H1 (cell line): Measurements from ENCODE around the gene CCL24. TPM values are rescaled to one million over a fixed set of nuclear protein-coding genes. Genes with fewer than 3 reads are reported as not detected.

Source experiments
- CTCF ChIA-PET: fragments of 300-600 bp; sonication (Branson Sonifier 250); formaldehyde crosslinking; loops from one replicate; lab custom pipeline; 2021; ENCODE audit not compliant: partially characterized antibody; lab: Charles Lee
- POLR2A ChIA-PET: fragments of 300-600 bp; sonication (Branson Sonifier 250); formaldehyde crosslinking; loops from one replicate; lab custom pipeline; 2021; ENCODE audit warnings: inconsistent platforms; ENCODE audit not compliant: partially characterized antibody; lab: Charles Lee
- DNase-seq, 2 experiments: peaks; one replicate each; pipeline versions ENCODE4 v3.0.0 to v3.0.0-alpha.2; 2010 to 2022; ENCODE audit warnings: low spot score in 2 of 2, low read depth in 1 of 2, mixed read lengths in 1 of 2
- FAIRE-seq: peaks from 2 replicates; lab custom pipeline; 2011; peaks lifted over from hg19 to GRCh38; lab: Jason Lieb, UNC
- H2AFZ ChIP-seq: 2 replicates; pipeline ENCODE4 v1.8.1; 2012; ENCODE audit warnings: low read length, inconsistent platforms
- H2AK5ac ChIP-seq: 2 replicates; pipeline ENCODE4 v1.6.1; 2013; ENCODE audit warnings: low read depth, low read length
- H2BK120ac ChIP-seq: replicated peaks from 2 replicates; pipeline ENCODE3; 2013; ENCODE audit warnings: low read depth, low read length, inconsistent platforms
- H2BK12ac ChIP-seq: 2 replicates; pipeline ENCODE4 v1.6.1; 2013; ENCODE audit warnings: low read depth, low read length
- H2BK15ac ChIP-seq: 2 replicates; pipeline ENCODE4 v1.6.1; 2013; ENCODE audit warnings: low read length
- H2BK20ac ChIP-seq: 2 replicates; pipeline ENCODE4 v1.6.1; 2013; ENCODE audit warnings: low read length
- H2BK5ac ChIP-seq: 2 replicates; pipeline ENCODE4 v1.6.1; 2013; ENCODE audit warnings: low read depth, low read length
- H3K14ac ChIP-seq: 2 replicates; pipeline ENCODE4 v1.6.1; 2013; ENCODE audit warnings: inconsistent platforms; ENCODE audit not compliant: insufficient read length
- H3K18ac ChIP-seq: 2 replicates; pipeline ENCODE4 v1.6.1; 2013; ENCODE audit warnings: low read length; ENCODE audit errors: extremely low read depth
- H3K23ac ChIP-seq: 2 replicates; pipeline ENCODE4 v1.6.1; 2013; ENCODE audit warnings: inconsistent platforms; ENCODE audit not compliant: insufficient read length
- H3K23me2 ChIP-seq: 2 replicates; pipeline ENCODE4 v1.6.1; 2013; ENCODE audit warnings: low read depth, low read length
- H3K27ac ChIP-seq: 2 replicates; pipeline ENCODE4 v1.6.1; 2011; ENCODE audit warnings: low read depth, low read length, inconsistent platforms
- H3K27me3 ChIP-seq, 4 experiments: replicated peaks in 1 of 4; 1 replicate in 1 of 4; 2 replicates in 3 of 4; pipeline versions ENCODE4 v1.6.1 to v1.8.1; 2011 to 2013; ENCODE audit warnings: low read length in 3 of 4, mild to moderate bottlenecking in 3 of 4, inconsistent platforms in 2 of 4, mixed read lengths in 2 of 4, moderate library complexity in 1 of 4; ENCODE audit not compliant: control insufficient read depth in 3 of 4, insufficient read depth in 3 of 4; ENCODE audit errors: extremely low read depth in 1 of 4
- H3K36me3 ChIP-seq, 4 experiments: 2 replicates each; pipeline versions ENCODE4 v1.6.1 to v1.8.1; 2011 to 2013; ENCODE audit warnings: mild to moderate bottlenecking in 4 of 4, low read length in 3 of 4, moderate library complexity in 2 of 4, control low read depth in 1 of 4, inconsistent platforms in 1 of 4; ENCODE audit not compliant: insufficient read depth in 4 of 4, control insufficient read depth in 2 of 4
- H3K4ac ChIP-seq: replicated peaks from 2 replicates; pipeline ENCODE3; 2013; ENCODE audit warnings: low read length, low read depth, mixed read lengths, inconsistent platforms; ENCODE audit not compliant: insufficient read length
- H3K4me1 ChIP-seq, 4 experiments: replicated peaks in 1 of 4; 1 replicate in 1 of 4; 2 replicates in 3 of 4; pipeline versions ENCODE4 v1.6.1 to v1.8.1; 2011 to 2013; ENCODE audit warnings: low read length in 3 of 4, inconsistent platforms in 2 of 4, mixed read lengths in 1 of 4; ENCODE audit not compliant: insufficient read depth in 4 of 4, control insufficient read depth in 3 of 4
- H3K4me2 ChIP-seq, 2 experiments: 2 replicates each; pipeline versions ENCODE4 v1.6.1 to v1.8.1; 2011 to 2013; ENCODE audit warnings: low read depth in 2 of 2, low read length in 2 of 2, control low read depth in 1 of 2, inconsistent platforms in 1 of 2, mild to moderate bottlenecking in 1 of 2; ENCODE audit not compliant: insufficient read depth in 1 of 2
- H3K4me3 ChIP-seq, 4 experiments: fragments of 200-600, 300-600 bp in 1 of 4; sonication (generic), shearing (Covaris generic), sonication (Bioruptor Twin) in 1 of 4; 2 replicates each; pipeline versions ENCODE4 v1.5.1 to v1.8.1; 2011 to 2016; ENCODE audit warnings: low read length in 4 of 4, low read depth in 3 of 4, control low read depth in 2 of 4, inconsistent platforms in 2 of 4, mild to moderate bottlenecking in 2 of 4, mixed read lengths in 1 of 4, moderate library complexity in 1 of 4; ENCODE audit not compliant: insufficient read depth in 2 of 4; ENCODE audit errors: extremely low read depth in 1 of 4
- H3K56ac ChIP-seq: replicated peaks from 2 replicates; pipeline ENCODE3; 2013; ENCODE audit warnings: low read depth, mild to moderate bottlenecking, mixed read lengths, low read length, inconsistent platforms; ENCODE audit not compliant: insufficient read length
- H3K79me1 ChIP-seq: 2 replicates; pipeline ENCODE4 v1.6.1; 2013; ENCODE audit warnings: low read depth, low read length, control low read depth
- H3K79me2 ChIP-seq, 2 experiments: 2 replicates each; pipeline versions ENCODE4 v1.6.1 to v1.8.1; 2012 to 2013; ENCODE audit warnings: low read length in 2 of 2, mild to moderate bottlenecking in 2 of 2, inconsistent platforms in 1 of 2; ENCODE audit not compliant: insufficient read depth in 2 of 2, control insufficient read depth in 1 of 2
- H3K9ac ChIP-seq, 4 experiments: replicated peaks in 1 of 4; 1 replicate in 1 of 4; 2 replicates in 3 of 4; pipeline versions ENCODE4 v1.6.1 to v1.8.1; 2011 to 2013; ENCODE audit warnings: low read depth in 3 of 4, low read length in 3 of 4, control low read depth in 2 of 4, mild to moderate bottlenecking in 2 of 4, moderate library complexity in 2 of 4, inconsistent platforms in 1 of 4; ENCODE audit errors: extremely low read depth in 1 of 4
- H3K9me3 ChIP-seq, 2 experiments: 2 replicates each; pipeline versions ENCODE4 v1.6.1 to v1.8.1; 2012 to 2013; ENCODE audit warnings: mild to moderate bottlenecking in 2 of 2, moderate library complexity in 2 of 2, control low read depth in 1 of 2, inconsistent platforms in 1 of 2, low read depth in 1 of 2, low read length in 1 of 2, mixed read lengths in 1 of 2; ENCODE audit not compliant: insufficient read depth in 2 of 2
- H4K20me1 ChIP-seq, 2 experiments: replicated peaks in 1 of 2; 2 replicates each; pipeline versions ENCODE3 to v1.8.1; 2011 to 2013; ENCODE audit warnings: inconsistent platforms in 2 of 2, low read length in 2 of 2, mild to moderate bottlenecking in 1 of 2; ENCODE audit not compliant: insufficient read depth in 2 of 2, control insufficient read depth in 1 of 2
- H4K5ac ChIP-seq: 2 replicates; pipeline ENCODE4 v1.6.1; 2013; ENCODE audit warnings: low read length, low read depth, mixed read lengths, inconsistent platforms; ENCODE audit not compliant: insufficient read length
- H4K8ac ChIP-seq: 2 replicates; pipeline ENCODE4 v1.8.0; 2013; ENCODE audit warnings: mild to moderate bottlenecking, moderate library complexity, low read length, inconsistent platforms; ENCODE audit not compliant: insufficient read depth; ENCODE audit errors: extremely low read depth
- H4K91ac ChIP-seq: replicated peaks from 2 replicates; pipeline ENCODE3; 2013; ENCODE audit warnings: low read length, mixed read lengths, inconsistent platforms; ENCODE audit not compliant: insufficient read length
- ASH2L ChIP-seq: fragments of 200-600, 300-600 bp; sonication (generic); IDR thresholded peaks from one replicate; pipeline ENCODE4 v1.7.1; 2017; ENCODE audit warnings: low read length
- CBX8 ChIP-seq: fragments of 300-800, 300-1000 bp; sonication (generic); IDR thresholded peaks from 2 replicates; pipeline ENCODE4 v1.7.1; 2016; ENCODE audit warnings: low read depth, low read length, borderline replicate concordance
- CTBP2 ChIP-seq: IDR thresholded peaks from 2 replicates; pipeline ENCODE4 v1.7.0; 2011; ENCODE audit warnings: borderline replicate concordance, mild to moderate bottlenecking, moderate library complexity, mixed read lengths, low read length; ENCODE audit not compliant: insufficient read depth, insufficient read length
- CTCF ChIP-seq, 3 experiments: IDR thresholded peaks; 1 replicate in 2 of 3; 2 replicates in 1 of 3; pipeline versions ENCODE4 v1.5.1 to v1.6.1; 2011; ENCODE audit warnings: low read length in 3 of 3, mild to moderate bottlenecking in 3 of 3, inconsistent platforms in 2 of 3, low read depth in 1 of 3, moderate library complexity in 1 of 3; ENCODE audit not compliant: insufficient read depth in 1 of 3; ENCODE audit errors: control extremely low read depth in 1 of 3
- KDM5A ChIP-seq: fragments of 200-600 bp; IDR thresholded peaks from 2 replicates; pipeline ENCODE4 v1.7.1; 2012; ENCODE audit warnings: mild to moderate bottlenecking, low read length, inconsistent platforms, mixed read lengths
- NANOG ChIP-seq: IDR thresholded peaks from 2 replicates; pipeline ENCODE4 v1.6.1; 2011; ENCODE audit warnings: low read length, low read depth, mild to moderate bottlenecking, inconsistent platforms; ENCODE audit not compliant: insufficient read depth, poor library complexity, severe bottlenecking
- POLR2AphosphoS5 ChIP-seq: IDR thresholded peaks from 2 replicates; pipeline ENCODE4 v1.6.1; 2011; ENCODE audit warnings: low read depth, low read length
- TBP ChIP-seq: IDR thresholded peaks from 2 replicates; pipeline ENCODE4 v1.6.1; 2011; ENCODE audit warnings: low read depth, low read length, improper control_type of control experiment
- WGBS, 2 experiments: shearing (Covaris generic) in 1 of 2; methylation state at CpG; one replicate each; pipeline versions ENCODE4 v1.1.6 to v1.1.7; 2013 to 2015; ENCODE audit warnings: low lambda C conversion rate in 2 of 2, mixed read lengths in 2 of 2, inconsistent platforms in 1 of 2, low coverage in 1 of 2, missing lambda C conversion rate in 1 of 2; ENCODE audit not compliant: insufficient replicate concordance in 2 of 2, insufficient coverage in 1 of 2, insufficient read length in 1 of 2; ENCODE audit errors: extremely low coverage in 1 of 2, missing lambda C conversion rate in 1 of 2; 5-methylcytosine and 5-hydroxymethylcytosine counted together
- polyA plus RNA-seq, 7 experiments: library from polyadenylated mRNA; depleted of rRNA in 3 of 7; stranded (reverse) in 5 of 7; unstranded in 2 of 7; fragments of >200 nt in 5 of 7; fragments of 200-250 nt in 2 of 7; gene quantifications; 1 replicate in 5 of 7; 2 replicates in 1 of 7; 4 replicates in 1 of 7; pipeline versions ENCODE4 v1.2.1 to v1.2.3, GENCODE V29; 2011 to 2013; ENCODE audit warnings: missing spikeins in 2 of 7, mixed read lengths in 2 of 7
- total RNA-seq: library from RNA; stranded (reverse); fragmentation: NEBNext Ultra II Directional; extraction: Animal tissue kit (Norgen Biotek cat#: 25700); gene quantifications from 2 replicates; pipeline ENCODE4 v1.2.1, GENCODE V29; 2021
- TF ChIP-seq, protein P1 (sequence below): IDR thresholded peaks from 2 replicates; pipeline ENCODE4 v1.6.1; 2011; ENCODE audit warnings: low read length, improper control_type of control experiment
- TF ChIP-seq, protein P2 (sequence below): IDR thresholded peaks from 2 replicates; pipeline ENCODE4 v1.6.1; 2011; ENCODE audit warnings: low read depth, mild to moderate bottlenecking, low read length; ENCODE audit not compliant: insufficient read depth

The CCL24 gene
- total and polyA plus RNA-seq, 2 of the 8 experiments (the other 6 are each of a cell fraction or from before 2014, with no cell fraction given): not detected

- no peak overlapping the region for H3K18ac ChIP-seq
- no peak overlapping the region for H3K23ac ChIP-seq
- ChIA-PET POLR2A (no interaction called here), CTCF (no interaction called here)
- no peak overlapping the region for H3K4ac ChIP-seq
- no peaks in the 10 kb centered on the region for H3K9me3 ChIP-seq
- H3K9ac ChIP-seq: no peak overlapping the region
- no peak overlapping the region for H3K27ac ChIP-seq
- no peak overlapping the region for H3K56ac ChIP-seq
- H4K8ac ChIP-seq: no peak overlapping the region
- H2BK20ac ChIP-seq: no peak overlapping the region
- peaks cover 0 to 4% (median 0%) of the 10 kb centered on the region in 4 experiments; a peak in 2 of 8 replicates for H3K36me3 ChIP-seq
- no peaks in the 10 kb centered on the region for H3K79me2 ChIP-seq
- no peak overlapping the region for H4K91ac ChIP-seq
- no peak overlapping the region for H2BK120ac ChIP-seq
- FAIRE-seq: no peak
- no peak overlapping the region for H2BK15ac ChIP-seq
- H3K79me1 ChIP-seq: no peaks in the 10 kb centered on the region
- 89% methylated on average over 1 of the region's 2 CpGs; no CpG with 5 or more reads in 1 of the 2 experiments for WGBS, 2 experiments
- H2BK5ac ChIP-seq: no peak overlapping the region
- H3K23me2 ChIP-seq: no peaks in the 10 kb centered on the region
- H4K20me1 ChIP-seq: no peaks in the 10 kb centered on the region
- TF ChIP-seq TBP: no peak
- no peak for TF ChIP-seq KDM5A
- no peak for TF ChIP-seq ASH2L
- TF ChIP-seq CBX8: no peak
- no peak for TF ChIP-seq NANOG
- TF ChIP-seq, protein P1, sequence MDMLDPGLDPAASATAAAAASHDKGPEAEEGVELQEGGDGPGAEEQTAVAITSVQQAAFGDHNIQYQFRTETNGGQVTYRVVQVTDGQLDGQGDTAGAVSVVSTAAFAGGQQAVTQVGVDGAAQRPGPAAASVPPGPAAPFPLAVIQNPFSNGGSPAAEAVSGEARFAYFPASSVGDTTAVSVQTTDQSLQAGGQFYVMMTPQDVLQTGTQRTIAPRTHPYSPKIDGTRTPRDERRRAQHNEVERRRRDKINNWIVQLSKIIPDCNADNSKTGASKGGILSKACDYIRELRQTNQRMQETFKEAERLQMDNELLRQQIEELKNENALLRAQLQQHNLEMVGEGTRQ: no peak
- TF ChIP-seq CTBP2: no peak
- TF ChIP-seq, protein P2, sequence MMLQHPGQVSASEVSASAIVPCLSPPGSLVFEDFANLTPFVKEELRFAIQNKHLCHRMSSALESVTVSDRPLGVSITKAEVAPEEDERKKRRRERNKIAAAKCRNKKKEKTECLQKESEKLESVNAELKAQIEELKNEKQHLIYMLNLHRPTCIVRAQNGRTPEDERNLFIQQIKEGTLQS: no peak
- no peak for TF ChIP-seq CTCF (IDR thresholded peaks at IDR 0.05; ENCODE audit: control extremely low read depth in 1 of 3, insufficient read depth in 1 of 3, low read depth in 1 of 3, low read length in 3 of 3)
- TF ChIP-seq POLR2AphosphoS5: no peak
- TF ChIP-seq, all 59 proteins: peak for 0
- H2AK5ac ChIP-seq: no peak overlapping the region
- H3K4me2 ChIP-seq: no peak overlapping the region
- no peak overlapping the region for H2AFZ ChIP-seq
- no peak overlapping the region for H4K5ac ChIP-seq
- H3K4me3 ChIP-seq: no peak overlapping the region
- H3K4me1 ChIP-seq: peaks cover 4 to 8% (median 5%) of the 10 kb centered on the region in 4 experiments; a peak in 5 of 7 replicates
- no peak overlapping the region for H3K14ac ChIP-seq
- no peaks in the 10 kb centered on the region for H3K27me3 ChIP-seq
- no peak for DNase-seq
- H2BK12ac ChIP-seq: no peak overlapping the region
Measured at GRCh38 chr7:75793676-75794075, 19.9 kb downstream of the CCL24 start.
